Activated CD4-positive, alpha-beta T cell treated with anti-CD3 and anti-CD28 coated beads, Interleukin-2, amount 50 U/mL, for 16 hours (primary cell): ENCODE results near the gene BDH1.
A peak's percentile ranks its signal among the peaks of the same experiment; 100 is the strongest.

Source experiments
- DNase-seq: peaks from one replicate; pipeline ENCODE4 v3.0.0-alpha.2; 2020

BDH1 gene

DNA sequence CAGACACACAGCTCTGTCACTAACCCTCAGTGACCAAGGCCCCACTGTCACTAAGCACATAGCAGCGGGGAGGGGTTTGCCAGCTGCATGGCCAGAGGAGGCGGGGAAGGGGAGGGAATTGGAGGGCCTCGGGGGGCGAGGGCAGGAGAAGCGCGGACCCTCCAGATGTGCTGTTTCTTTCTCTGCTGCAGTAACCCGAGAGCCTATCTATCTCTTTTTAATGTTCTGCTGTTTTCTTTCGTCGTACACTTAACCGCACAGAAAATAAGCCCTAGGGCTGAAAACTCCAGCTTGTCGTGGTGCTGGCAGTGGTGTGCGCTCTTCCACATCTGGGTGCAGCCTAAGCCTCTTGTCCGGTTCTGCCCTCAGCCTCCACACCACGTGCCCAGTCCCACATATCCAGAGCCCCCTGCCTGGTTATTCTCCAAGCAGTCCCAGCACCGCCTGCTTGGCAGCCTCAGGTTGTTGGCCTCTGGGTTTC lies 51.1 kb downstream of the BDH1 start:
- DNase-seq, result no peak

DNA sequence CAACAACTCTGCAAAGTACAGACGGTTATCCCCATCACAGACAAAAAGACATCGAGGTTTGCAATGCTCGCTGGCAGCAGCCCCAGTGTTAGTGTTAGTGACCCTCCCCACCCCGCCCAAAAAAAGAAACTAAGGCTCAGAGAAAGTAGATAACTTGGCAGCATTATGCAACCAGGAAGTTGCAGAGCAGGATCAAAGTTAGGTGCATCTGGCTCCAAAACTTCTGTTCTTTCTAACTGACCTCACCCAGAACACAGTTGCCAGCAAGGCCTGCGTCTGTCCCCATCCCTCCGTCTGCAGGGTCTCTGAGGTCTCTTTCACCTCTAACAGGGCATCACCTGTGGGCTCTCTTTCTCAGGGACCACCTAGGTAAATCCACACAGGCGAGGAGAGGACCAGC lies 51.5 kb downstream of the BDH1 start:
- no peak for DNase-seq

DNA sequence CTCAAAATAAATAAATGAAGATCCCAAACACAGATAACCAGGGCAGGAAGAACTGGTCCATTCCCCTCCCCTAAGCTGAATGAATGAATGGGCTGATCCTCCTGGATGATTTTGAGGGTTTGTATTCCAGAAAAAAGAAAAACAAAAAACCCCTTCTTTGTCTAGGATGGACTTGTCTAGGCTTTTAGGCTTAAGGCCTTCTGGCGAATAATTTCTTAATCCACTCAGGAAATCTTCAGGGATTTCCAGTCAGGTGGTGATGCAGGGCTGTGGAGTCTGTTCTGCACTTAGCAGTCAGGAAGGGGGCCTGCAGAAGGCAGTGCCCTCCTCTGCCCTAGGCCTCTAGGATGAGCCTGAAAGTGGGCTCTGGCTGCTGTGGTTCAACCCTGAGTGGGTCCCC lies 52.1 kb downstream of the BDH1 start:
- DNase-seq, result no peak

DNA sequence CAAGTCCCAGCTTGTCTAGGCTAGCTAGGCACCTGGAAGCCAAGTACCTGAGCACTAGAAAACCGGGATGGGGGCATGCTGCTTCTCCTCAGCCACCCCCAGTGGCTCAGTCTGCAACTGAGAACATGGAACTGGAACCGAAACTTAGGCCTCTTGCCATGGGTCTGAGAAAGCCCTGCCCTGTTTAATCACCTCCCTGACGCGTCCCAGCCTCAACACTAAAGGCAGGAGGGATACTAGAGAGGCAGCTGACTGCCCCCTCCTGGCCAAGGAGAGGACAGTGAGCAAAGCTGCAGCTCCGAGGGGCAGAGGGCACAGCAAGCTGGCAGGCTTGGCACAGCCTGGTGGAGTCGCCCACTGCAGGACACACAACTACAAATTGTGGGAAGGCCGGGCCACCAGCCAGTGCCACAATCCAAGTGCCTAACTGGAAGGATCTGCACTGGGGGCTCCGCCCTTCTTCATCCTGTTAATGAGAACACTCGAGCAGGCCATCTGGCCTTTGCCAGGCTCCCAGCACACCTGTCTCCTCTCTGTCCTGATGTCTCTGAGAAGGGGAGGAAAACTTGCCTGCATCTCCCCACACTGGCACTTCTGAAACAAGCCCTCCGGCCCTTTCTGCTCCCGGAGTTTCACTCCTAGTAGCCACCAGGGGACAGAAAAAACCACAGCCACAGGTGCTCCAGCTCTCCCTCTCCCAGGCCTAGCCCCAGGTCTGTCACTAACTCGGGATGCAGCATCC lies 53.7 kb downstream of the BDH1 start:
- DNase-seq, result peak; percentile 74

DNA sequence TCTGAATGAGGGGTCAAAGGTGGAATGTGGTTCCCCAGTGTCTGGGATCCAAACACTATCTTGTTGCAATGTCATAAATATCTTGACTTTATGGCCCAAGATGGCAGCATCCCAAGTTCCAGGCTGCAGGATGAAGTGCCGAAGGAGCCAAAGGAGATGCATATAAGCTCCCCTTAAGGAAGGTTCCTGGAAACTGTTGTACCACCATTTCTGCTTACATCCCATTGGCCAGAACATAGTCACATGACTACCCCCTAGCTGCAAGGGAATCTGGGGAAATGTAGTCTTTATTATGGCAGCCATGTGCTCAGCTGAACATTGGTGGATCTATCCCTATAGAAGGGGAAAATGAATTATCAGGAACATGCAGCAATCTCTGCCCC lies 54.3 kb downstream of the BDH1 start:
- peak; percentile 51 for DNase-seq

DNA sequence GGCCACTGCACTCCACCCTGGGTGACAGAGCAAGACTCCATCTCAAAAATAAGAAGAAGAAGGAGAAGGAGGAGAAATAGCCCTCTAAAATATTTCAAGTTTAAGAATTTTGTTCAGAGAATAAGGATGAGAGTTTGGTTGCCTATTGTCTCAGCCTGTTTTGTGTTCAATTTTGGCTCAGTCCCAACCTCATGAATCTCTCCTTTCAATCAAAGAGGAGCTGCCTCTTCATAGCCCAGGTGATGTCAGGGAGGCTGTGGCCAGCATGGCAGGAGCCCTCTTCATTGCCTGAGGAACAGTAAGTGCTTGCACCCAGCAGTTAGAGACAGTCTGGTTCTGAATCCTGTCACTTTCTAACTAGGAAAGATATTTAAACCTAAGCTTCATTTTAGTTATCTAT lies 55.0 kb downstream of the BDH1 start:
- DNase-seq, result no peak

DNA sequence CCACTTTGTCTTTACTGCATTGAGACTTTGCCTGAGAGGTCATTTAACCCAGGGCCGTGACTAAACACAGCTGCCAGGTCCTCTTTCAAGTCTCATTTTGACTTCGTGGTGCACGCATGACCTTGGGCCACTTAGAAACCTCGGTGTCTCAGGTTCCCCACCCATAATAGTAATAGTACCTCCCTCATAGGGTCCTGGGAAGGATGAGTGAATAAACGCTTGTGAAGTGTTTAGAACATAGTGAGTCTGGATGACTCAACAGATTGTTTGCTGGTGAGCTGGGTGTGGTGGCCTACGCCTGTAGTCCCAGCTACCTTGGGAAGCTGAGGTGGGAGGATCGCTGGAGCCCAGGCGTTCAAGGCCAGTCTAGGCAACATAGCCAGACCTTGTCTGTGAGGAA lies 56.3 kb downstream of the BDH1 start:
- no peak for DNase-seq

DNA sequence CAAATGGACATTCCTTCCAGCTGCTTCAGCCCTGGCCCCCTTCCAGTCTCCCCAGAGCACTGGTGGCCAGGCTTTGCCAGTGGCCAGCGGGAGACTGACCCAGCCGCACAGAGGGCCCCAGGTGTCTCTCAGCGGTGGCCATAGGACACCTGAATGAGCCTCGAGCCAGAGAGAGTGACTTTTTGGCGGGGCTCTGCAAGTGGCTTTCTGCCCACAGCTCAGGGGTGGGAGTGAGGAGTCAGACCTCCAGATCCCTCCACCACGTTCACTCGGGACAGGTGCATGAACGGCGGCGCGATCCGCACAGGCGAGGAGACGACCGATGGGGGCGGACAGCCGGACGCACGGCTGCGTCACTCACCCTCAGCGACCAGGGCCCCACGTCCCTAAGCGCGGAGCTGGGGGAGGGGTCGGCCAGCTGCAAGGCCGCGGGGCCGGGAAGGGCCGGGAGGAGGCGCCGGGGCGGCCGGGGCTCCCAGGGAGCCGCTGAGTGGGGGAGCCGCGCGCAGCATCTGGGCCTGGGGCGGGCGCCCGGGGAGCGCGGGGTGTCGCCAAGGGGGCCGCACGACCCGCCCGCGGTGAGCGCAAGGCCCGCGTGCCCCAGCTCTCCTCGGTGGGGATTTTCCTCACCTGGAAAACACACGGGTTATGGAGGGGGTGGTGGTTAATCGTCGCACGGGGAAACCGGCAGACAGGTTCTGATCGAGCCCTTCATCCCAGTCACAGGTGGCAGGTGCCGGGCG lies 57.1 kb downstream of the BDH1 start:
- no peak for DNase-seq

DNA sequence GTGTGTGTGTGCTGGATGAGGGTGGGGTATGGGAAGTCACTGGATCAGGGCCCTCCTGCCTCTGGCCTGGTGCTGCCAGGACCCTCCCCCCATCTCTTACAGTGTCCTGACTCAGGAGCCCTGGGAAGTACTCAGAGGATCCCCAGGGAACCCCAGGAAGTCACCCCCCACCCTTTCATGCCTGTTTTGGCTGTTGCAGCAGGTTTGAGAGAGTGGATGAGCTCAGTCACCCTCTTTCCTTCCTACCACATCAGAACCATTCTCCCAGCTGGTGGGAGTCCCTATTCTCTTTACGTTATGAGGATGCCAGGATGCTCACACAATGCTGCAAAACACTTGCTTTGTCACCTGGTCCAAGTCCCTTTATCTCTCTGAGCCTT lies 59.0 kb downstream of the BDH1 start:
- no peak for DNase-seq

DNA sequence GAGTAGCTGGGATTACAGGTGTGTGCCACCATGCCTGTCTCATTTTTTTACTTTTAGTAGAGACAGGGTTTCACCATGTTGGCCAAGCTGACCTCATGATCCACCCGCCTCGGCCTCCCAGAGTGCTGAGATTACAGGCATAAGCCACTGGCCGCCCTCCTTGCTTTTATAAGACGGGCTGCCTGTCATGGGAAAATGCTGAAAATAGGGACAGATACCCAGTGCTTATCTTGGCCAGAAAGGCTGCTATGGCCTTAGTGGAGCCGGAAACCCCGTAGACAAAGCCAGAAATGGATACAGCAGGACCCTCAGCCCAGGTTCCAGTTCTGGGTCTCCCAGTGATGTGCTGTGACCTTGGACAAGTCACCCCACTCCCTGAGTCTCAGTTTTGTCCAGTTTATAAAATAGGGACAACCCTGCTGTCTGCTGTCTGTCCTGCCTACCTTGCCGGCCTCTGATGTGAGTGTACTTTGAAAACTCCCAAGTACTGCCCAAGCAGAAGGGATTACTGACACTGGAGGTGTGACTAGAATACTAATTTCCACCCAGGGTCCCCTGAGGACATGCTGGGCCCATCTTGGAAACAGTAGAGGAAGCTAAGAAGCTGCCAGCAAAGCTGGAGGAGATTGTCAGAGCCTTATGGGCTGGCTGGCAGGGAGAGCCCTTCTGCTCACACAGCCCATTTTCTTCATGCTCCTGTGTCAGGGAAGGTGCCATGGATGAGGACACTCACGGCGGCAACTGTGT lies 59.6 kb downstream of the BDH1 start:
- no peak for DNase-seq

DNA sequence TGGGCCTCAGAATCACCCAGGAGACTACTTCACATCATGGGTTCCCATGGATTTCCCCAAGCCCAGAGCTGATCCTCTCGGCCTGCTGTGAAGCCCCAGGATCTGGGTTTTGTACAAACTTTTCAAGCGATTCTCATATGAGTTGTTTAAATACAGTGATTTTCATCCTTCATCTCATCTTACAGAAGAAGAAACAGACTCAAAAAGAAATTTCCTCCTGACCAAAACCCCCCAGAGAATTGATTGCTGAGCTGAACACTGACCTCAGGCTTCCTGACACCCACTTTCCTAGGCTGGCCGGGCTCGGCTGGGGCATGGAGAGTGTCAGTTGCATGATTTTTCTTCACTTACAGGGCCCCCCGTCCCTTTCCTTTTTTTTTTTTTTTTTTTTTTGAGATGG lies 60.3 kb downstream of the BDH1 start:
- no peak for DNase-seq

DNA sequence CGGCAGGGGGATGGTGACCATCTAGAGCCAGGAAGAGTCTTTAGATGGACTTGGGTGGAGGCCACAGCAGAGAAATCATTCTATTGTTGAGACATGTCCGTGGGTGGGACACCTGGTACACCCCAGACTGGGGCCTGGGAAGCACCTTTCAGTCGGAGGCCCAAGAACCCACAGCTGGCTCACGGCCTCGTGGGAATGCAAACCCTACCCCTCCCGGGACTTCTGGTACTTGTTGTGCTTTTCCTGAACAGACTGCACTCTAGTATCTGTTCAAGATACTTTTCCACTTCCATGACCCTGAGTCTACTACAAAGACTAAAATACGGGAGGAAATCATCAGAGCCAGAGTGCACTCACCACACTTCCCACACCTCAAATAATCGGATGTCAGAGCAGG lies 60.7 kb downstream of the BDH1 start:
- DNase-seq, result no peak

DNA sequence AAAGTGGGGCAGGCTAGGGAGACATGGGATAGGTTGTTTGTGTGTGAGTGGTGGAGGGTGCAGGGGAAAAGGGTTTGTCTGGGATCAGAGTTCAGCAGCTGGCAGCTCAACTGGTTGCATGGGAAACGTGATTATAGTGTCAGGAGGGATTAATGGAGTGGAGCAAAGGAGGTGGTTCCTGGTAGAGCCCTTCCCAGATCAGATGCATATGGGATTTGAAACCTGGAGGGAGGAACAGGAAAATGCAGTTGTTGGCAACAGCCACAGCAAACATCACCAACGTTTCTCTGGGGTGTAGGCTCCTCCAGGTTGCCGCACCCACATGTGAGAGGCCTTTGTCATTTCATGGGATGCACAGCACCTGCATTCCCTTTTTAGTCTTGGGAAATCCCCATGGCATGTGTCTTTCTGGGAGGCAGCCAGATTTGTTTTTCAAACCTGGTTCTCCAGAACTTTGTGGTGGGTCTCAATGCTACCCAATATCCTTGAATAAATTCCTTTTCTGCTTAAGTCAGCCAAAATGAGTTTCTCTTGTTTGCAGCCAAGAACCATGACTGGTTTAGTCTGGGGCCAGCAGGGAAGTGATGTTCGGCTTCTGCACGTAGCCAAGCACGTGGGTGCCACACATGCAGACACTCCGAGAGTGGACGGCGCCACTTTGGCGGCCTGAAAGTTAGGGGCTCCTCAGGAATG lies 61.3 kb downstream of the BDH1 start:
- DNase-seq, result no peak

DNA sequence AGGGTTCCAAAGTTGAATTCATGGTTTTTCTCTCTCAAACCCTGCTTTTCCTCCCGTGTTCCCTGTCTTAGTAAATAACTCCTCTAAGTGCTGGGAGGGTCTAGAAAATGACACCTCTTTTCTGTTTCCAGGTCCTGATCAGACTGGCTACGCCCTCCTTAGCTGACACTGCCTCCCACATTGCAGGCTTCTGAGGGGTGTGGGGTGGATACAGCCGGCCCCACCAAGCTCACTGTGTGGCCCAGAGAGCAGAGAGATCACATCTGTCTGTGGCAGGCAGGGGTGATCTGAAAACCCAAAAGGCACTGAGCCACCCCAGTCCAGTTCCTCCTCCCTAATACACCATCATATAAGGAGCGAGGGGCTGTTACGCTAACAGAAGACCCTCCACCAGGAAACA lies 62.7 kb downstream of the BDH1 start:
- no peak for DNase-seq

DNA sequence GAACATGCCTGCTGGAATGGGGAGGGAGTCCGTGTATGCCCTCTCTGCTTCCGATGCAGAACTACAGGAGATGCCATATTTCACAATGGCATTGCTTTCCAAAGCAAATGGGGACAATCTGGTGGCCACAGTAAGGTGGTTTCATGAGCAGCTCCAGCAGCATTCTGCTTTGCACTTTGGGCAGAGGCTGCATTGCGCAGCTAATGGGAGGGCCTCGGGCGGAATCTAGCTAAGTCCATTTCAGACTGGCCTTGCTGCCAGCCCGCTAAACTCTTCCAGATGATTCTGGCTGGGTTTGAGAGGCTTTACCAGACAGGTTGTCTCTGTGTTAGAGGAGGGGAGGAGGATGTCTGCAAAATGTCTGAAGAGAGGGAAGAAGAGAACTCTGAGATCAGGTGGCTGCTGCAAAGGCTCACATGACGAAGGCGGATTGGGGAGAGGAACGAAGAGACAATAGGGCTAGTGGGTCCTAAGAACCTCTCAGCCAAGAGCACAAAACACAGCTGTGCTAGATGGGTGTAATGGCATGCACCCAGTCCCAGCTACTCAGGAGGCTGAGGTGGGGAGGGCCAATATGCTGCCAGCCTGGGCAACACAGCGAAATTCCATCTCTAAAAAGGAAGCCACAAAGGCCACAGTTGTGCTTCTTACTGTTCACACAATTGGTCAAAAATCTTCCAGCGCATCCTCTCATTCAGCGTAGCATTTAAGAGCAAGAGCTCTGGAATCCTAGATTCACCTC lies 63.7 kb downstream of the BDH1 start:
- no peak for DNase-seq

DNA sequence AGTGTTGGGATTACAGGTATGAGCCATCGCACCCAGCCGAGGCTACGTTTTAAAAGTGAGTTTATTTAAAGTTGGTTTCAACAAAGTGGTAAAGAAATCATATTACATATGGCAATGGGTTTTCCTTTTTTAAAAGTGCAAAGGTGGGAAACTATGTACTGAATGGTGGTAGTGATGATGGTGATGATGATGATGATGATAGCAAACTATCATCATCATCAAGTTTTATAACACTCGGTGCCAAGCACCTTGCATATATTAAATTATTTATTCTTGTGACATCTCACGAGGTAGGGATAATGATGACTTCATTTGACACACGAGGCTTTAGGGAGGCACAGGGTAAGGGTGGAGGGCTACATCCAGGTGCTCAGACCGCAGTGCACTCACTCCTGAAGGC lies 64.3 kb downstream of the BDH1 start:
- DNase-seq, result no peak

DNA sequence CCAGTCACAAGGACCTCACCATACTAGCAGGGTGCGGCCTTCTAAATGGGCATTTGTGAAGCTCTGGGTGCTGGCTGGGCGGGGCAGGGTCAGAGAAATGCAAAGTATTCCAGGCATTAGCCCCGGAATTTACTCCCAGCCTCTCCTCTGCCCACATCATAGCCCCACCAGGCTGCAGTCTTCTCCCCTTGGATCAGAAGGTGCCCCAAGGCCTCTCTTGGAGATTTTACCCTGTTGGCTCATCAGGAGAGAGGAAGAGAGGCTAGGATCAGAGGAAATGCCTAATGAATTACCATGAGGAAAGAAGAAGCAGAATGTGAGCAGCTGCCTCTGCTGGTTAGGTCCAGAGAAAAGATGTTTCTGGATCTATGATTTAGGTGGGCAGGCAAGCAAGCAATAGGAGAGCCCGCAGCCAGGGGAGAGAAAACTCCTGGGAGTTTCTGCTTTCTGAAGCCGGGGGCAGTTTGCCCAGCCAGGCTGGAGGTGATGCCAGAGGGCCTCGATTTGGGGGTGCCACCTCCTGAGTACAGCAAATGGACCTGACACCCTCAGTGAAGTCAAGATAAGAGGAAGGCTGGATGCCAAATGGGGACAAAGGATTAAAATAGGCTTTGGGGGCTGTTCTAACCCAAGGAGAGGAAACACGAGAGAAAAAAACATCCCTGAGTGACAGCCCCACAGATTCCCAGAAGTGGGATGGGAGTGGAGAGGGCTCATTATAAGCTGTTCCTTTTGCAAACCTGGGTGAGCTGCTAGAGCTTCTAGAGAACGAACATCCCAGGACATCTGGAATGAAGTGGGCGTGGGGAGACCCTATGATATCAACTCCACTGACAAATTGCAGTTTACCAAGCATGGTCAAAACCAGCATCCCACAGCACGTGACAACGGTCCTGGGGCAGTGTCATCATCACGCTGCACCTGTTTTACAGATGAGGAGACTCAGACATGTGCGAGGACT lies 65.4 kb downstream of the BDH1 start:
- no peak for DNase-seq

DNA sequence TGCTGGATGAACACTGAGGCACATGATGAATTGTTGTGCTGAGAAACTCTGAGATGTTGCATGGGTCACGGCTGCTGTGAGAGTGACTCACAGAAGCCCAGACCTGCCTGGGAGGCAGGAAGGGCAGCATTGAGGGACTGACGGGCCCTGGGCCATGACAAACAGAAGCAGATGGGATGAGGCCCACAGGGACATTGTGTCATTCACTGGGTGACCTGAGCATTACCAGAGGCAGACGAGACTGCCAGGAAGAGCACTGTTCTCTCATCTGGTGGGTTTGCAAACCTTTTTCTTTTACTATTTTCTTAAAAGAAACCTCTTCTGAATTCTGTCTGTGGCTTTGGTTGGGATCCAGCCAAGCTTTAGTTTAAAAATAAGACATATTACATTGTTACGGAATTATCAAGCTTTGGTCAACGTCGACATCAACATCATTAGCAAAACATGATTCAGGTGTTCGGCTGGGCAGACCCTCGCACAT lies 67.8 kb downstream of the BDH1 start:
- no peak for DNase-seq

DNA sequence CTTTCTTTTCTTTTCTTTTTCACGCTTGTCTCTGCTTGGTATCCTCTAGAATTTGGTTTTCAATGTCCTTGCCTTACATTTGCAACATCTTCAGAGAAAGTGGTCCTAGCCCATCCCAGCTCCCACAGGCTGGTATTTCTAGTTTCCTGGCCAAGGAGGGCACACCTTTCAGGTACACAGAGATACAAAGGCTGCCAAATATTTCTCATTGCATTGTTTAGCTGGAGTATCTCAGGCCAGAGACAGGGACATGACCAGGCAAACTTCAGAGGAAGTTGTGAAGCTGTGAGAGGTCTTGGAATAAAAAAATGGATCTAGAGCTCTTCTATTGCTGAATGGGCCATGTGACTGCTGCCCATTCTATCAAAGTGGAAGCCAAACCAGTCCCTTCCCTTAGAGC lies 68.9 kb downstream of the BDH1 start:
- DNase-seq, result no peak

DNA sequence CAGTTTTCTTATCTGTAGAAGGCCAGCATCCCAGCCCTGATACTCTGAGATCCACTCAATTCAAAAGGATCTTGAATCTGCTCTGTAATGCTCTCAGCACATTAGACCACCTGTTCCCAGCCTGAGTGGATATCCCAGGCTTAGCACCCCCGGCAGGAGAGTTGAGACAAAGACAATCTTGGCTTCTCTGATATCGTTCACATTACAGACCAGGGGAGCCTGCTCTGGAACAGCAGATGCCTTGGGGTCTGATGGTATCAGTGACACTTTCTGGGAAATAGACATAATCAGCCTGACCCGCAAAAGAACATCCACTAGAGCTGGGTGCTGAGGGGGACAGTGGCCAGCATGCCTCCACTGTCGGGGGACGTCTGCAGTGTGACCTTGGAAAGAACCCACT lies 70.6 kb downstream of the BDH1 start:
- no peak for DNase-seq

DNA sequence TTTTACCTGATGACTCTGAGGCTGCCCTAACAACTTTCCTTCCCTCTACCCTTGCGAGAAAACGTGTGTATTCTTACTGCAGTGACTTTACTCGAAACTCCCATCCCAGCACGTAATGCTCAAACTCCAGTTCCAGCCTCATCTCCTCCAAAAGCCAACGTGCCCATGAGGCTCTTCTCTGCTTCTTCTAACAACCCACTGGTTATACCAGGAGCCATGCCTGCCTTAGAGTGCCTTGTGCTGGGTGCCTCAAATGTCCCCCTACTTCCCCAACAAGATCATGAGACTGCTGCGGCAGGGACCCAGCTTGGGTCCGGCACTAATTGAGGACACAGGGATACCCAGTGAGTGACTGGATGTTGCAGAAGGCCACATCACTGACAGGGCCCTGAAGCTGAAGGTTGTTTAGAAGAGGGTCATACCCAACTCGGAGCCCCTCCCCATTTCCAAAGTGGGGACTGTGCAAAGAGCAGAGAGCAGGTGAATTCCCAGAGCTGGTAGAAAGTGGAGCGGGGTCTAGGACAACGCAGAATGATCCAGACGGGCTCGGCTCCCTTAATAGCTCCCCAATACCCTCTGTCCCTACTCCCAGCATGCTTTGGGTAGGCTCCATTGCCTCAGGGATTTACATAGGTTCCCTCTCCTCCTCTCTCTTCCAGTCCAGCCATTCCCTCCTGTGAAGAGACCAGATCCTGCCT lies 71.4 kb downstream of the BDH1 start:
- no peak for DNase-seq
